ENCODE data around the gene SUN2. TPM values are rescaled to one million over a fixed set of nuclear protein-coding genes. Genes with fewer than 3 reads are reported as not detected.

SUN2 gene
- total RNA-seq, 1 experiment from 2014 or later: 169 TPM

DNA sequence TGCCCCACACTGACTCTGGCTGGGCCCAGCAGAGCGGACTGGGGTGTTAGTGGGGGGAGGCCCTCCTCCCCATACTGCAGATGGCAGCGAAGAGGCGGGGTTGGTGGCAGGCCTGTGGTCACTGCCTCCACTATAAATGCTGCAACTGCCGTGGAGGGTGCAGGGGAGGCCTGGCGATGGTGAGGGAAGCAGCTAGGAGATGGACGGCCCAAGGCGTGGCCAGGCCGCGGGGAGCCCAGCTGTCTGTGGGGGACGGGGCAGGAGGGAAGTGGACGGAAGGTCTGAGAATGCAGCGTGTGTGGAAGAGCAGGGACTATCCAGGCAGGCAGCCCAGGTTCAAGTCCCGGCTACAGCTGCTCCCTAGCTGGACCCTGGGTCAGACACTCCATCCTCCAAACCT, 19.9 kb upstream of the SUN2 start:
- intact Hi-C loops (cut with micrococcal nuclease; ENCODE audit: unreplicated experiment): no loop called here
- Histone ChIP-seq H3K36me3 (ENCODE audit: low read depth) (no peaks in the 10 kb centered on the region), H3K27ac (no peak overlapping the region), H4K20me1 (ENCODE audit: insufficient read depth) (no peaks in the 10 kb centered on the region), H3F3A (ENCODE audit: insufficient read depth, low read depth) (0 out of 2 replicates have a peak, but pooled peaks cover 4% of the 10 kb centered on the region), H3K4me2 (no peak overlapping the region), H2AFZ (no peak overlapping the region), H3K4me1 (replicated peaks; ENCODE audit: insufficient read depth) (no peaks in the 10 kb centered on the region), H3K27me3 (ENCODE audit: insufficient read depth, low read depth) (no peaks in the 10 kb centered on the region), H3K9me3 (ENCODE audit: insufficient read depth, low read depth) (no peaks in the 10 kb centered on the region), H3K4me3 (no peak overlapping the region), H3K79me2 (ENCODE audit: low read depth) (no peaks in the 10 kb centered on the region), H3K9me2 (ENCODE audit: insufficient read depth) (no peaks in the 10 kb centered on the region)
- TF ChIP-seq, protein P1, sequence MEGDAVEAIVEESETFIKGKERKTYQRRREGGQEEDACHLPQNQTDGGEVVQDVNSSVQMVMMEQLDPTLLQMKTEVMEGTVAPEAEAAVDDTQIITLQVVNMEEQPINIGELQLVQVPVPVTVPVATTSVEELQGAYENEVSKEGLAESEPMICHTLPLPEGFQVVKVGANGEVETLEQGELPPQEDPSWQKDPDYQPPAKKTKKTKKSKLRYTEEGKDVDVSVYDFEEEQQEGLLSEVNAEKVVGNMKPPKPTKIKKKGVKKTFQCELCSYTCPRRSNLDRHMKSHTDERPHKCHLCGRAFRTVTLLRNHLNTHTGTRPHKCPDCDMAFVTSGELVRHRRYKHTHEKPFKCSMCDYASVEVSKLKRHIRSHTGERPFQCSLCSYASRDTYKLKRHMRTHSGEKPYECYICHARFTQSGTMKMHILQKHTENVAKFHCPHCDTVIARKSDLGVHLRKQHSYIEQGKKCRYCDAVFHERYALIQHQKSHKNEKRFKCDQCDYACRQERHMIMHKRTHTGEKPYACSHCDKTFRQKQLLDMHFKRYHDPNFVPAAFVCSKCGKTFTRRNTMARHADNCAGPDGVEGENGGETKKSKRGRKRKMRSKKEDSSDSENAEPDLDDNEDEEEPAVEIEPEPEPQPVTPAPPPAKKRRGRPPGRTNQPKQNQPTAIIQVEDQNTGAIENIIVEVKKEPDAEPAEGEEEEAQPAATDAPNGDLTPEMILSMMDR (conservative IDR thresholded peaks at IDR 0.05): no peak
- TF ChIP-seq EZH2 (IDR thresholded peaks at IDR 0.05; ENCODE audit: low read depth): no peak
- CTCF ChIA-PET: no interaction called here
- POLR2A ChIA-PET (ENCODE audit: unreplicated experiment): no interaction called here
- no TSS peak for BruUV-seq (replicated peaks)
- no peak for DNase-seq

DNA sequence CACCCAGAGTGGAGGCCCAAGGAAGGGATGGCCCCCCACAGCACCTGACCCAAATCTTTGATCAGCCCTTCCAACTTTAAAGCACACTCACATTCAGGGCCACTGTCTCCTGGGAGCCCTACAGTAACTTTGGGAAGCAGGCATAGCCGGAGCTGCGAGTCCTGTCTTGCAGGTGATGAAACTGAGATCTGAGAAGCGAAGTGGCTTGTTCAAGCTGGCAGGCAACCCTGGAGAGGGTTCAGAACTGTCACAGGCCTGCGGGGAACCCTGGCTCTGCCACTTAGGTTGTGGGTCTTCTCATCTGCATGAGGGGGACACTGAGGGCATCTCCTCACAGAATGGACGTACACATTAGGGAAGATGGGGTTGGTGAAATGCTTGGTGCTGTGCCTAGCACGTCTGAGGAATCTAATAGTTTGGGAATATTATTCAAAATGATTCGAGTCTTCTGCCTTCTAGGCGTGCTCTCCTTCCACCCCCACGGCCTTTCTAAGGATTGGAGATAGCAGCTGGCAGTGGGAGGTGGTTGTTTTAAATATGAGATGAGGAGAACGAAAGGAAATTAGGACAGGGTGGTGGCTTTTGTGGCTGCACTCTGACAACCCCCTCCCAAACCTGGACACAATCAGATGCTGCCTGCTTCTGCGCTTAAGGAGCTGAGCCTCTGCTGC, 18.8 kb upstream of the SUN2 start:
- Histone ChIP-seq H3K4me3 (no peak overlapping the region), H3K9me3 (ENCODE audit: insufficient read depth, low read depth) (no peaks in the 10 kb centered on the region), H3K4me2 (no peak overlapping the region), H3F3A (ENCODE audit: insufficient read depth, low read depth) (0 out of 2 replicates have a peak, but pooled peaks cover 4% of the 10 kb centered on the region), H2AFZ (no peak overlapping the region), H3K27ac (no peak overlapping the region), H3K36me3 (ENCODE audit: low read depth) (no peaks in the 10 kb centered on the region), H3K9me2 (ENCODE audit: insufficient read depth) (no peaks in the 10 kb centered on the region), H4K20me1 (ENCODE audit: insufficient read depth) (no peaks in the 10 kb centered on the region), H3K27me3 (ENCODE audit: insufficient read depth, low read depth) (no peaks in the 10 kb centered on the region), H3K4me1 (replicated peaks; ENCODE audit: insufficient read depth) (no peaks in the 10 kb centered on the region), H3K79me2 (ENCODE audit: low read depth) (no peaks in the 10 kb centered on the region)
- no peak for DNase-seq
- TF ChIP-seq EZH2 (IDR thresholded peaks at IDR 0.05; ENCODE audit: low read depth): no peak
- TF ChIP-seq, protein P1 (conservative IDR thresholded peaks at IDR 0.05): no peak
- intact Hi-C loops (cut with micrococcal nuclease; ENCODE audit: unreplicated experiment): no loop called here
- POLR2A ChIA-PET (ENCODE audit: unreplicated experiment): interaction anchor here (0.7 kb wide), 1 partner anchor 10 kb away, joined by 4 read pairs; no protein-coding TSS in a partner anchor
- CTCF ChIA-PET: no interaction called here
- BruUV-seq (replicated peaks): no TSS peak

DNA sequence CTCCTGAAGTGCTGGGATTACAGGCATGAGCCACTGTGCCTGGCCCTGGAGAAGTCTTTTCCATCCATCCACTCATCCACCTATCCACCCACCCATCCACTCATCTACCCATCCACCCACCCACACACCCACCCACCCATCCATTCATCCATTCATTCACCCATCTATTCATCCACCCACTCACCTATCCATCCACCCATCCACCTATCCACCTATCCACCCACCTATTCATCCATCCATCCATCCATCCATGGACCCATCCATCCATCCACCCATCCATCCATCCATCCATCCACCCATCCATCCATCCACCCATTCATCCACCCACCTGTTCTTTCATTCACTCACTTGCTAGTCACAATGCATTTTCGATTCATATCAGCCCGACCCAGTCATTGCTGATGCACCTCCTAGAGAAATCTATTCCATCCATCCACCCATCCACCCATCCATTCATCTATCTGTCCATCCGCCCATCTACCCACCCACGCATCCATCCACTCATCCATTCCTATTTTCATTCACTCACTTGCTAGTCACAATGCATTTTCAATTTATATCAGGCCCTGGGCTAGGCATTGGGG, 17.7 kb upstream of the SUN2 start:
- H3K27me3 ChIP-seq (ENCODE audit: insufficient read depth, low read depth): no peaks in the 10 kb centered on the region
- H3K4me3 ChIP-seq: no peak overlapping the region
- H3K4me1 ChIP-seq (replicated peaks; ENCODE audit: insufficient read depth): no peaks in the 10 kb centered on the region
- H3K9me3 ChIP-seq (ENCODE audit: insufficient read depth, low read depth): no peaks in the 10 kb centered on the region
- intact Hi-C loops (cut with micrococcal nuclease; ENCODE audit: unreplicated experiment): no loop called here
- POLR2A ChIA-PET (ENCODE audit: unreplicated experiment): no interaction called here
- H3K27ac ChIP-seq: no peak overlapping the region
- CTCF ChIA-PET: no interaction called here
- H3F3A ChIP-seq (ENCODE audit: insufficient read depth, low read depth): 0 out of 2 replicates have a peak, but pooled peaks cover 4% of the 10 kb centered on the region
- TF ChIP-seq EZH2 (IDR thresholded peaks at IDR 0.05; ENCODE audit: low read depth): no peak
- TF ChIP-seq, protein P1 (conservative IDR thresholded peaks at IDR 0.05): no peak
- H3K4me2 ChIP-seq: no peak overlapping the region
- no TSS peak for BruUV-seq (replicated peaks)
- no peaks in the 10 kb centered on the region for H4K20me1 ChIP-seq (ENCODE audit: insufficient read depth)
- no peak overlapping the region for H2AFZ ChIP-seq
- DNase-seq: no peak
- no peaks in the 10 kb centered on the region for H3K79me2 ChIP-seq (ENCODE audit: low read depth)
- no peaks in the 10 kb centered on the region for H3K36me3 ChIP-seq (ENCODE audit: low read depth)
- H3K9me2 ChIP-seq (ENCODE audit: insufficient read depth): no peaks in the 10 kb centered on the region

All from PC-9 (cell line).